Measurements from ENCODE around the gene DENND11.

Gene DENND11

DNA sequence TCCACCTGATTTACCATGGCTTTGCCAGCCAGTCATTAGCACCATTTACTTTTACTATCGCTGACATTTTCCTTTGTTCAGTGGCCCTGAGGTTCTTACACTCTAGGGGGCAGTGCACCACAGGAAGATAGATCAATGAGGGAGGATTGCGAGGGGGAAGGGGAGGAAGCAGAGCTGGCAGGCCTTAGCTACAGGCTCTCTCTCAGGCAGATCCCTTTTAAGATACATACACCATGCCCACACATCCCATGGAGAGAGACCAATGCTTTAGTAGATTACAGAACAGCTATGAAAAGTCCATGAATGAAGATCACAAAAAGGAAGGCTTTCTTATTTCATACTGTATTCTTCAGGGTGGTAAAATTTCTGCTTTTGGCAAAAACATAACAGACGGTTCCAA is 47.4 kb downstream of the DENND11 start:
- Mint-ChIP-seq H3K27me3 (no peaks in the 10 kb centered on the region), H3K27ac (peak overlapping the region; percentile 83), H3K4me1 (ENCODE audit: low read depth) (peaks cover 4% of the 10 kb centered on the region), H3K36me3 (ENCODE audit: low read depth) (peaks cover 97% of the 10 kb centered on the region), H3K9me3 (no peaks in the 10 kb centered on the region), H3K4me3 (no peak overlapping the region)
- DNase-seq: no peak

DNA sequence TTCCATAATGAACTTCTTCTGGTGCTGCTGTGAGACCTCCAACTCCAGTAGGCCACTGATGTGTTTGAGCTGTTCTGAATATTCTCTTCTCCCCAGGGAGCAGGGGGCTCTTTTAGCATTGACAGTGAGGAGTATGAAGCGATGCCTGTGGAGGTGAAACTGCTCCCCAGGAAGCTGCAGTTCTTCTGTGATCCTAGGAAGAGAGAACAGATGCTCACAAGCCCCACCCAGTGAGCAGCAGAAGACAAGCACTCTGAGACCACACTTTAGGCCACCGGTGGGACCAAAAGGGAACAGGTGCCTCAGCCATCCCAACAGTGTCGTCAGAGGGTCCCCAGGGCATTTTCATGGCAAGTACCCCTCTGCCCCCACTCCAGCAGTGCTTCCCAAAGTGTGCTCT is 49.3 kb downstream of the DENND11 start:
- Mint-ChIP-seq H3K27me3 (no peaks in the 10 kb centered on the region), H3K9me3 (no peaks in the 10 kb centered on the region), H3K4me1 (ENCODE audit: low read depth) (peaks cover 4% of the 10 kb centered on the region), H3K27ac (peak overlapping the region; percentile 63), H3K4me3 (no peak overlapping the region), H3K36me3 (ENCODE audit: low read depth) (peaks cover 98% of the 10 kb centered on the region)
- DNase-seq: no peak

All from activated T-cell treated with anti-CD3 and anti-CD28 coated beads, Interleukin-2, amount 50 U/mL, for 24 hours (primary cell).